Prostate gland (tissue), 2 donors: ENCODE data around the gene NFATC1.

Experiments
- CTCF ChIP-seq, 4 experiments: fragments of 200-600 bp in 2 of 4; fragments of 450-650 bp in 2 of 4; sonication (generic) in 2 of 4; IDR thresholded peaks; 1 replicate in 3 of 4; 2 replicates in 1 of 4; pipeline ENCODE4 v1.5.1; 2016 to 2019; ENCODE audit warnings: antibody characterized with exemption in 4 of 4, mild to moderate bottlenecking in 2 of 4, moderate library complexity in 2 of 4
- POLR2A ChIP-seq: fragments of 450-650 bp; IDR thresholded peaks from one replicate; pipeline ENCODE4 v1.6.1; 2016; ENCODE audit warnings: antibody characterized with exemption, mild to moderate bottlenecking
- POLR2AphosphoS5 ChIP-seq: sonication (generic); formaldehyde crosslinking; IDR thresholded peaks from one replicate; pipeline ENCODE4 v1.6.1; 2017; ENCODE audit warnings: antibody characterized with exemption

GRCh38 chr18:79502782-79503181, 107.1 kb downstream of the NFATC1 start:
- TF ChIP-seq CTCF (IDR thresholded peaks at IDR 0.05) (no peak), POLR2A (no peak), POLR2AphosphoS5 (no peak)
